ACHN (cell line): ENCODE data around the gene HTRA1.
A peak's percentile ranks its signal among the peaks of the same experiment; 100 is the strongest.

Experiments used
- DNase-seq: peaks from one replicate; pipeline ENCODE4 v3.0.0-alpha.2; 2015
- in situ Hi-C: cut with HindIII; loops from 2 replicates; pipeline ENCODE4 v1.10.0; 2017; ENCODE audit warnings: low sequenced_read_pairs, low pct_ligation_motif_present, low pct_unique_long_range_greater_than_20kb

HTRA1 gene

GRCh38 chr10:122468307-122468925 is 7.1 kb downstream of the HTRA1 start:
- DNase-seq: no peak
- in situ Hi-C loops: no loop called here

- DNase-seq: peak; percentile 79
Observed at GRCh38 chr10:122468926-122469781, 7.8 kb downstream of the HTRA1 start.

GRCh38 chr10:122469848-122470247 is 8.5 kb downstream of the HTRA1 start:
- no peak for DNase-seq
- in situ Hi-C loops: no loop called here

More at GRCh38 chr10:122468926-122469781, 7.8 kb downstream of the HTRA1 start:
- in situ Hi-C loops: no loop called here

GRCh38 chr10:122471531-122472177 is 10.3 kb downstream of the HTRA1 start:
- no peak for DNase-seq

GRCh38 chr10:122473116-122473515 is 11.8 kb downstream of the HTRA1 start:
- in situ Hi-C loops: no loop called here
- DNase-seq: no peak

More at GRCh38 chr10:122471531-122472177, 10.3 kb downstream of the HTRA1 start:
- in situ Hi-C loops: no loop called here

GRCh38 chr10:122474131-122474818 is 12.9 kb downstream of the HTRA1 start:
- no peak for DNase-seq
- in situ Hi-C loops: no loop called here

- in situ Hi-C loops: no loop called here
- no peak for DNase-seq
Observed at GRCh38 chr10:122475100-122475499, 13.7 kb downstream of the HTRA1 start.

GRCh38 chr10:122475591-122476332 is 14.4 kb downstream of the HTRA1 start:
- no peak for DNase-seq
- in situ Hi-C loops: no loop called here

- DNase-seq: no peak
- in situ Hi-C loops: no loop called here
Observed at GRCh38 chr10:122476333-122476695, 15.0 kb downstream of the HTRA1 start.

- no peak for DNase-seq
- in situ Hi-C loops: no loop called here
Observed at GRCh38 chr10:122477436-122477835, 16.1 kb downstream of the HTRA1 start.

GRCh38 chr10:122478971-122479370 is 17.6 kb downstream of the HTRA1 start:
- DNase-seq: no peak
- in situ Hi-C loops: no loop called here

GRCh38 chr10:122480146-122480833 is 18.9 kb downstream of the HTRA1 start:
- DNase-seq: no peak

GRCh38 chr10:122481296-122482056 is 20.1 kb downstream of the HTRA1 start:
- no peak for DNase-seq

More at GRCh38 chr10:122480146-122480833, 18.9 kb downstream of the HTRA1 start:
- in situ Hi-C loops: no loop called here

GRCh38 chr10:122484276-122485060 is 23.1 kb downstream of the HTRA1 start:
- no peak for DNase-seq
- in situ Hi-C loops: no loop called here

More at GRCh38 chr10:122481296-122482056, 20.1 kb downstream of the HTRA1 start:
- in situ Hi-C loops: no loop called here

GRCh38 chr10:122485670-122486069 is 24.3 kb downstream of the HTRA1 start:
- in situ Hi-C loops: no loop called here
- no peak for DNase-seq

- in situ Hi-C loops: no loop called here
- no peak for DNase-seq
Observed at GRCh38 chr10:122486406-122487080, 25.2 kb downstream of the HTRA1 start.
